IgD-negative memory B cell (primary cell): Measurements from ENCODE around the gene SHROOM3. TPM values are rescaled to one million over a fixed set of nuclear protein-coding genes. Genes with fewer than 3 reads are reported as not detected.

Source experiments
- H3K27ac Mint-ChIP-seq, 3 donors: one replicate each; pipeline ENCODE4 v1.8.0; 2020 to 2022; ENCODE audit warnings: mild to moderate bottlenecking in 3 of 3, mixed read lengths in 3 of 3, moderate library complexity in 1 of 3
- H3K27me3 Mint-ChIP-seq: one replicate; pipeline ENCODE4 v1.8.0; 2021; ENCODE audit warnings: mixed read lengths
- H3K36me3 Mint-ChIP-seq: one replicate; pipeline ENCODE4 v1.8.0; 2020; ENCODE audit warnings: mild to moderate bottlenecking, mixed read lengths
- H3K4me1 Mint-ChIP-seq, 3 donors: one replicate each; pipeline ENCODE4 v1.8.0; 2020 to 2022; ENCODE audit warnings: mixed read lengths in 3 of 3, mild to moderate bottlenecking in 1 of 3
- H3K4me3 Mint-ChIP-seq, 4 donors: one replicate each; pipeline ENCODE4 v1.8.0; 2020 to 2022; ENCODE audit warnings: mild to moderate bottlenecking in 4 of 4, mixed read lengths in 4 of 4, moderate library complexity in 3 of 4
- H3K9me3 Mint-ChIP-seq, 3 donors: one replicate each; pipeline ENCODE4 v1.8.0; 2020 to 2021; ENCODE audit warnings: mixed read lengths in 3 of 3, mild to moderate bottlenecking in 1 of 3
- polyA plus RNA-seq: library from polyadenylated mRNA; unstranded; fragments of 300-500 nt; fragmentation: Illumina TruSeq; gene quantifications from one replicate; pipeline ENCODE4 v1.2.3, GENCODE V29; 2021

Gene SHROOM3
- polyA plus RNA-seq, 1 donor from 2014 or later, result not detected

GRCh38 chr4:76458825-76459224 lies 23.8 kb downstream of the SHROOM3 start:
- Mint-ChIP-seq H3K36me3 (no peaks in the 10 kb centered on the region), H3K27ac (no peak overlapping the region), H3K27me3 (peaks cover 5% of the 10 kb centered on the region), H3K9me3 (peaks cover 0 to 8% (median 4%) of the 10 kb centered on the region in 3 donors), H3K4me1 (no peaks in the 10 kb centered on the region), H3K4me3 (no peak overlapping the region)

DNA sequence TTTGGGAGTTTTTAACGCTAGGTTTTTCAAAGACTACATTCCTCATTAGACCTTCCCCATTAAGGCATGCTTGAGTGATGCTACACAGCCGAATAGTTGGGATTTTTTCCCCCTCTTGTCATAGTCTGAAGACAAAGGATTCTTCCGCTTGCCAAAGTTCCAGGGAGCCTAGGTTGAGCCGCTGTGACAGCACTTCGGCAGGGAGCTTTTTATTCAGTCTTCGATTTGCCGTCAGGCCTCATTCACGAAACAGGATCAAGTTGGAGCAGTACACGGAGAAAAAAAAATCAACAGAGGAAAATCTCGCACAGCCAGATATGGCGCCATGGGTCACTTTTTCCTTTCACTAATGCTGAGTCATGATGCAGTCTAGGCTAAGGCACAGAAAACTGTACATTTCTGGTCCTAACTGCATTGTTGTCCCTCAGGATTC lies 24.3 kb downstream of the SHROOM3 start:
- Mint-ChIP-seq H3K4me1 (no peaks in the 10 kb centered on the region), H3K27me3 (peaks cover 5% of the 10 kb centered on the region), H3K4me3 (no peak overlapping the region), H3K27ac (no peak overlapping the region), H3K36me3 (no peaks in the 10 kb centered on the region), H3K9me3 (peaks cover under 1 to 8% (median 5%) of the 10 kb centered on the region in 3 donors)

DNA sequence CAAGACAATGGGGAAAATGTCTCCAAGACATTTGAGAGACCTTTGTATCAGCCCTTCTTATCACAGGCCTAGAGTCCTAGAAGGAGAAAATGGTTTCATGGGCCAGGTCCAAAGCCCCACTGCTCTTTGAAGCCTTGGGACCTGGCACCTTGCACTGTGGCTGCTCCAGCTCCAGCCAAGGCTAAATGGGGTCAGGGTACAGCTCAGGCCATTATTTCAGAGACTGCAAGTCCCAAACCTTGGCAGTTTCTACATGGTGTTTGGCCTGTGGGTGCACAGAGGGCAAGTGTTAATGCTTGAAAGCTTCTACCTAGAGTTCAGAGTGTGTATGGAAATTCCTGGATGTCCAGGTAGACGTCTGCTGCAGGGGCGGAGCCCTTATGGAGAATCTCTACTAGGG lies 28.5 kb downstream of the SHROOM3 start:
- Mint-ChIP-seq H3K4me1 (no peaks in the 10 kb centered on the region), H3K36me3 (no peaks in the 10 kb centered on the region), H3K4me3 (no peak overlapping the region), H3K27me3 (peaks cover 1% of the 10 kb centered on the region), H3K9me3 (peaks cover 6 to 11% (median 10%) of the 10 kb centered on the region in 3 donors), H3K27ac (no peak overlapping the region)

DNA sequence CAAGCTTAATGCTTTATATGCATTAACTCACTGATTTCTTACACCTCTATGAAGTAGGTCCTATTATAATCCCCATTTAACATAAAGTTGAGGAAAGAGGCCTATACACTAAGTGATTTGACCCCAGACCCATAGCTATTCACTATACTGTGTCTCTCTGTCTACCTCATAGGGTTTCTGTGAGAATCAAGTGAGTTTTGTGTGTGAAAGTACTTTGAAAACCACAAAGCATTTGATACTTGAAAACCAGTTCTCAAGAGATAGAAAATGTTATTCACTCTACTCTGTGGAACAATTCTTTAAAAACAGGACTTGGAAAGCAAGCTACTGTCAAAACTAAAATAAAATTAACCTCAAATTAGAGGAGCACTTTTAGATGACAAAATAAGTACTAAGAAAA lies 35.0 kb downstream of the SHROOM3 start:
- H3K36me3 Mint-ChIP-seq, result no peaks in the 10 kb centered on the region
- H3K4me3 Mint-ChIP-seq, result no peak overlapping the region
- no peaks in the 10 kb centered on the region for H3K4me1 Mint-ChIP-seq
- H3K9me3 Mint-ChIP-seq, result no peaks in the 10 kb centered on the region
- H3K27ac Mint-ChIP-seq, result no peak overlapping the region
- peaks cover 7% of the 10 kb centered on the region for H3K27me3 Mint-ChIP-seq

- Mint-ChIP-seq H3K4me3 (no peak overlapping the region), H3K36me3 (no peaks in the 10 kb centered on the region), H3K9me3 (no peaks in the 10 kb centered on the region), H3K4me1 (no peaks in the 10 kb centered on the region), H3K27me3 (peaks cover 7% of the 10 kb centered on the region), H3K27ac (no peak overlapping the region)
Observed at GRCh38 chr4:76470532-76470931, 35.5 kb downstream of the SHROOM3 start.

DNA sequence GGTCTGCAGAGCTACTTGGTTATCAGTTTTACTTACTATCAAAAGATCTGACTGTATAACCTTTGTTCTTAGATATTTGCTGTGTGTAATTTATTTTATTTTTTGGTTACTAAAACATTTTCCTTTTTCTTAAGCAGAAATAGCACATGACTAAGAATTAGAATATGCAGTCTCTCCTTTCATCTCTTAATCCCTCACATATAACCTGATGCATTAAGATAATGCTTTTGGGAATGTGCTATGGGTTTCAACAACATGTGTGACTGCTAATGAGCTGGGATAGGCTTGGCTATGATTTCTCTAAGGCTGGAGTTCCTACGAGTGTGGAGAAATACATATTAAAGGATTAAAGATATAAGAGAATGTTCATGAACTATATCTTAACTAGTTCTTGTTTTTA lies 41.5 kb downstream of the SHROOM3 start:
- Mint-ChIP-seq H3K9me3 (peaks cover 0 to 9% (median 6%) of the 10 kb centered on the region in 3 donors), H3K4me3 (no peak overlapping the region), H3K27me3 (peaks cover 16% of the 10 kb centered on the region), H3K4me1 (no peaks in the 10 kb centered on the region), H3K36me3 (no peaks in the 10 kb centered on the region), H3K27ac (no peak overlapping the region)

GRCh38 chr4:76484654-76485053 lies 49.6 kb downstream of the SHROOM3 start:
- H3K27ac Mint-ChIP-seq, result no peak overlapping the region
- peaks cover 2 to 6% (median 4%) of the 10 kb centered on the region in 3 donors for H3K9me3 Mint-ChIP-seq
- H3K27me3 Mint-ChIP-seq, result peaks cover 1% of the 10 kb centered on the region
- peaks cover 0 to 4% (median 0%) of the 10 kb centered on the region in 3 donors for H3K4me1 Mint-ChIP-seq
- no peak overlapping the region for H3K4me3 Mint-ChIP-seq
- H3K36me3 Mint-ChIP-seq, result no peaks in the 10 kb centered on the region

DNA sequence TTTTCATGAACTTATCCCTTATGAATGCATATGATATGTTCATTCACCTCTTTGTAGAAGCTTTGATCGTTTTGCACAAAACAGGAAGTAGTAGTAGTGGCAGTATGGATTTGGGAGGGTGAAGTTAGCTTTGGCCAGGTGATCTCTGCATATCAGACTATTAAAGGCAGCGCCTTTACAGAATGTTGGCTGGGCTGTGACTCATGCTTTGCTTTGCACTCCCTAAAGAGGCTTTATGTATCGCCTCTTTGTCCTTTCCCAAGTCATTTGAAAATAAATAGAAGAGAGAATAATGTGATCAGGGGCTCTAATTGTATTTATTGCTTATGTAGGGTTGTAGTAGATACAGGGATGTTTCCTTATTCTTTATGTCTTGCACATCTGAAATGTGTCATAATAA lies 50.4 kb downstream of the SHROOM3 start:
- Mint-ChIP-seq H3K36me3 (no peaks in the 10 kb centered on the region), H3K27ac (no peak overlapping the region), H3K9me3 (peaks cover 3 to 8% (median 5%) of the 10 kb centered on the region in 3 donors), H3K4me1 (peaks cover 0 to 4% (median 0%) of the 10 kb centered on the region in 3 donors), H3K4me3 (no peak overlapping the region), H3K27me3 (peaks cover 1% of the 10 kb centered on the region)

DNA sequence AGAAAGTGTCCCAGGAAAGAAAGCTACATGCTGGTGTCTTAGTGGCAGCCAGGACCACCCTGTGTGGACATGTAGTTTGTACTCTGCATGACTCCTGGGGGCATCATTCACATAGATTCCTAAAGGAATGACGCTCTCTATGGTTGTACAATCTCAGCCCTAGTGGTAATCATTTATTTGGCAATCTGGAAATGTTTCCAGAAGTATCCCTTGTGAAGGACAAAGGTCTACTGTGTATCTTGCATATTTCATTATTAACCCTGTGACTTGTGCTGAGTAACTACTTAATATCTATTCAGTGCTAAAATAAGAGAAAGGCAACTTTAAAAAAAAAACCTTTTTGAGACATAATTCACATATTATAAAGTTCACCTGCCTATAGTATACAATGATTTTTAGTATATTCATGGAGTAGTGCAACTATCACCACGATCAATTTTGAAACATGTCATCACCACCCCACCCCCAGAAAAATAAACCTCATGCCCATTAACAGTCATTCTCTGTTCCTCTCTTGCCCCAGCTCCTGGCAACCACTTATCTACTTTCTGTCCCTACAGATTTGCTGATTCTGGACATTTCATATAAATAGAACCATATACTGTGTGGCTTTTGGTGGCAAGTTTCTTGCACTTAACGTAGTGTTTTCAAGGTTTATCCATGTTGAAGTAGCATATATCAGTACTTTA lies 51.7 kb downstream of the SHROOM3 start:
- Mint-ChIP-seq H3K36me3 (no peaks in the 10 kb centered on the region), H3K27ac (no peak overlapping the region), H3K9me3 (peaks cover 0 to 8% (median 5%) of the 10 kb centered on the region in 3 donors), H3K4me1 (peaks cover 0 to 4% (median 0%) of the 10 kb centered on the region in 3 donors), H3K27me3 (peaks cover 1% of the 10 kb centered on the region), H3K4me3 (no peak overlapping the region)

DNA sequence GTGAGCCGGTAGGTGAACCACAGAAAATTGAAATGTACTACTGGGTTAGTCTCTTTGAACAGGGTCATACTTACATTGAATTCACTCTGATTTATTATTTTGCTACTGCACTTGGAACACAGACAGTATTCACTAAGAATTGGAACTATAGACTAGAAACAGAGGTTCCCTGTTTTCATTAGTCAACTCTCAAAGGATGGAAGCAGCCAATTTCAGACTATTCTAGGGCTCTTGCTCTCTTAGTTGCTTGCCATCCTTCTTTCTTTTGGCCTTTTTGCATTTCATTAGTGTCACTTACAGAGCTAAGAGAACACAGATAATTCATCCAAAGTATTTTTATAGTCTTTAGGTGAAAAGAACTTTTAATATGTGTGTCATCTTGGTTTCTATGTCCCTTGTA lies 52.6 kb downstream of the SHROOM3 start:
- H3K4me1 Mint-ChIP-seq, result peaks cover 0 to 4% (median 0%) of the 10 kb centered on the region in 3 donors
- H3K27ac Mint-ChIP-seq, result no peak overlapping the region
- H3K4me3 Mint-ChIP-seq, result no peak overlapping the region
- H3K36me3 Mint-ChIP-seq, result no peaks in the 10 kb centered on the region
- peaks cover 1% of the 10 kb centered on the region for H3K27me3 Mint-ChIP-seq
- H3K9me3 Mint-ChIP-seq, result peaks cover 0 to 5% (median 5%) of the 10 kb centered on the region in 3 donors

DNA sequence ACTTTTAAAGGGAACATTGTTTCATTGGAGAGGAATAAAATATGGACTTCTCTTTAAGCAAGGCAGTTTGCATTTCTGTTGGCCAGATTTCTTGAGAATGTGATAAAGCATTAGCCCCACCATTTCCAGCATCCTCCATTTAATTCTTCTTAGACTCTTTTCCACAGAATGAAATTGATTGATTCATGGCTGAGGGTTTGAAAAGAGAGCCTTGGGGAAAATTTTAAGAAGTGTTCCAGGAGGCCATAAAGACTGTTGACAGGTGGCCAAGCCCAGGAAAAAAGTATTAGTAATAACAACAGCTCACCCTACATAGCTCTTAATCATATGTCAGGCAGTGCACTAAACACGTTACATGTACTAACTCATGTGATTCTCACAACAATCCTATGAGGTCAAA lies 53.4 kb downstream of the SHROOM3 start:
- Mint-ChIP-seq H3K4me3 (no peak overlapping the region), H3K9me3 (peaks cover 0 to 5% (median 4%) of the 10 kb centered on the region in 3 donors)

DNA sequence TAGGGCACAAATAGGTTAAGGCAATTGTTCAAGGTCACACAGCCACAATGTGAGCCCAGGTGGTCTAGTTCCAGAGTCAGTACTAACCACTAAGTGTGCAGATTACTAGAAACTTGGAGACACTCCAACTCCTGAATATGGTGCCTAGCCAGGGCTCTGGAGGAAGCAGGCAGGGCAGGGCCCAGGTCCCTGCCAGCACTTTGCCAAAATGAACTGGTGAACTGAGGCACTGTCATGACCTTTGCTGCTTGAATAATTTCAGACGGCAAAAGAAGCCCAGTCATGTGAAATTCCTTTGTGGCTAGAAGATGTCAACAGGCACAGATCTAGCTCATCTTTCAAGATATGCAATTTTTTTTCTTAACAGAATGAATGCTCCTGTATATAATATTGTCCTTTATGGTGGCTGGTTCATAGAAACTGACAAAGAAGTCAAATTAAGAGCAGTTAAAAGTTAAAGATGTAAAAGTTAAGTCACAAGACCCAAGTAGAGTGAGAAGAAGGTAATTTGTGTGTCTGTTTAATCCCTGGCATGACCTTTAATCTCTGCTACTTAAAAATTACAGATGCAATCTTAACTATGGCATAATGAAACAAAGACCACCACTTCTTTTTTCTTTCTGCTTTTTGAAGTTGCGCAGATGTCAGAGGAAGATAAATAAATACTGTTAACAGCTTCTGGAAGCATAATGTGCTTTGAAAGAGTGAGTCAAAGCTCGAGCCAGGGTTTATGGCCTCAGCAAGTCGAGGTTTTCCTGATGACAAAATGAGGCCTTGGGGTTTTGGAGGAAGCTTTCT lies 54.1 kb downstream of the SHROOM3 start:
- no peak overlapping the region for H3K27ac Mint-ChIP-seq
- H3K27me3 Mint-ChIP-seq, result peaks cover 4% of the 10 kb centered on the region
- H3K9me3 Mint-ChIP-seq, result peaks cover 0 to 5% (median 4%) of the 10 kb centered on the region in 3 donors
- peaks cover 0 to 4% (median 0%) of the 10 kb centered on the region in 3 donors for H3K4me1 Mint-ChIP-seq
- H3K4me3 Mint-ChIP-seq, result no peak overlapping the region
- H3K36me3 Mint-ChIP-seq, result no peaks in the 10 kb centered on the region

More for the DNA sequence above, 53.4 kb downstream of the SHROOM3 start:
- no peak overlapping the region for H3K27ac Mint-ChIP-seq
- H3K36me3 Mint-ChIP-seq, result no peaks in the 10 kb centered on the region
- peaks cover 4% of the 10 kb centered on the region for H3K27me3 Mint-ChIP-seq
- peaks cover 0 to 4% (median 0%) of the 10 kb centered on the region in 3 donors for H3K4me1 Mint-ChIP-seq

- no peaks in the 10 kb centered on the region for H3K36me3 Mint-ChIP-seq
- peaks cover 0 to 5% (median 4%) of the 10 kb centered on the region in 3 donors for H3K9me3 Mint-ChIP-seq
- peaks cover 0 to 4% (median 0%) of the 10 kb centered on the region in 3 donors for H3K4me1 Mint-ChIP-seq
- H3K27ac Mint-ChIP-seq, result no peak overlapping the region
- no peak overlapping the region for H3K4me3 Mint-ChIP-seq
- H3K27me3 Mint-ChIP-seq, result peaks cover 4% of the 10 kb centered on the region
Observed at GRCh38 chr4:76489686-76490161, 54.7 kb downstream of the SHROOM3 start.

- Mint-ChIP-seq H3K27me3 (peaks cover 2% of the 10 kb centered on the region), H3K27ac (no peak overlapping the region), H3K4me1 (peaks cover 0 to 4% (median 0%) of the 10 kb centered on the region in 3 donors), H3K4me3 (no peak overlapping the region), H3K9me3 (peaks cover 0 to 5% (median 4%) of the 10 kb centered on the region in 3 donors), H3K36me3 (no peaks in the 10 kb centered on the region)
Observed at GRCh38 chr4:76492055-76492454, 57.0 kb downstream of the SHROOM3 start.

DNA sequence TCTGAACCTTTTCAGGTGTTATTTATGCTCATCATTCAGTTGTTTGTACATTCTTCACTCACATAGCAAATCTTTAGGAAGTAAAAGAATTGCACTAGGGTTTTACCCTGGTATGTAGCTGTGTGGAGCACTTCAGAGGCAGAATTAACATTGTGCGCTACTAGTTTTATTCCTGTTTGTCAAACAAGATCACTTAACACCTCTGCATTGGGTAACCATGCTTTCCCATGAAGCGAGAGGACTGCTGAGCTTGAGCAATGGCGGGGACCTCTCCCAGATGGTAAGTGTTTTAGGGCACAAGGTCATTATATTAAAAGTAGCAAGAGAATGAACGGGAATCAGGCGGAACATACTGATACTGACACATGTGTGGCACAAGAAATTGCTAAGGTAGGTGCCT lies 59.2 kb downstream of the SHROOM3 start:
- H3K36me3 Mint-ChIP-seq, result no peaks in the 10 kb centered on the region
- H3K27ac Mint-ChIP-seq, result no peak overlapping the region
- H3K4me1 Mint-ChIP-seq, result peaks cover 9 to 14% (median 12%) of the 10 kb centered on the region in 3 donors
- no peak overlapping the region for H3K4me3 Mint-ChIP-seq
- H3K27me3 Mint-ChIP-seq, result peaks cover 2% of the 10 kb centered on the region
- H3K9me3 Mint-ChIP-seq, result peaks cover 0 to 5% (median 4%) of the 10 kb centered on the region in 3 donors
